K562 (cell line): ENCODE results near the gene UGT8.

Source experiments
- ELK1 ChIP-seq: sonication (generic); formaldehyde crosslinking; IDR thresholded peaks from 2 replicates; pipeline ENCODE4 v1.8.1; 2022; ENCODE audit warnings: missing genetic modification reagents
- FOXM1 ChIP-seq, 2 experiments: fragments of 450-650 bp in 1 of 2; sonication (generic) in 1 of 2; formaldehyde crosslinking in 1 of 2; IDR thresholded peaks; 2 replicates each; pipeline versions ENCODE4 v1.6.1 to v1.9.0; 2017 to 2022; ENCODE audit warnings: low read depth in 2 of 2, mild to moderate bottlenecking in 2 of 2, missing genetic modification reagents in 1 of 2, moderate library complexity in 1 of 2
- SP1 ChIP-seq: sonication (generic); formaldehyde crosslinking; IDR thresholded peaks from 2 replicates; pipeline ENCODE4 v1.8.1; 2022; ENCODE audit warnings: mild to moderate bottlenecking, missing genetic modification reagents

GRCh38 chr4:114577386-114577785 lies 21.2 kb upstream of the UGT8 start:
- TF ChIP-seq ELK1 (CRISPR knock-in tag) = no peak
- TF ChIP-seq SP1 (CRISPR knock-in tag) = no peak
- no peak for TF ChIP-seq FOXM1 (IDR thresholded peaks at IDR 0.05; ENCODE audit: low read depth)
- TF ChIP-seq FOXM1 (CRISPR knock-in tag; IDR thresholded peaks at IDR 0.05; ENCODE audit: low read depth) = no peak
